Motor neuron (in vitro differentiated cells): Measurements from ENCODE around the gene HNF1B. TPM values are rescaled to one million over a fixed set of nuclear protein-coding genes. Genes with fewer than 3 reads are reported as not detected.

Experiments used
- ATAC-seq, 8 experiments: fragments of 200-7000 bp; cut with Tn5 transposase; replicated peaks in 6 of 8; 2 replicates each; pipeline ENCODE4 v1.8.0; 2021; ENCODE audit warnings: mild to moderate bottlenecking in 8 of 8, moderate library complexity in 8 of 8
- H3K27ac ChIP-seq, 2 donors: fragments of 250-450 bp; sonication (Bioruptor Pico); 2 replicates each; pipeline ENCODE4 v1.9.0; 2021; ENCODE audit warnings: antibody characterized with exemption in 2 of 2, mild to moderate bottlenecking in 2 of 2, moderate library complexity in 1 of 2
- H3K4me1 ChIP-seq, 2 donors: fragments of 250-450 bp; sonication (Bioruptor Pico); replicated peaks in 1 of 2; 2 replicates each; pipeline ENCODE4 v1.6.1; 2021; ENCODE audit warnings: antibody characterized with exemption in 2 of 2, mild to moderate bottlenecking in 2 of 2, moderate library complexity in 1 of 2
- H3K4me3 ChIP-seq, 5 donors: fragments of 250-450 bp; sonication (Bioruptor Pico); 2 replicates each; pipeline ENCODE4 v1.9.0; 2021; ENCODE audit warnings: antibody characterized with exemption in 5 of 5, mild to moderate bottlenecking in 5 of 5, moderate library complexity in 4 of 5
- WGBS, 10 experiments: fragments of 450-650 bp; shearing (Covaris generic); methylation state at CpG; one replicate each; pipeline ENCODE4 v1.0.0; 2022; 5-methylcytosine and 5-hydroxymethylcytosine counted together
- in situ Hi-C, 9 experiments: fragments of 400-800 bp; cut with MboI; loops; one replicate each; pipeline ENCODE4 v1.15.0; 2021; ENCODE audit warnings: low sequenced_read_pairs in 9 of 9, low pct_unique_long_range_greater_than_20kb in 2 of 9; ENCODE audit not compliant: unreplicated experiment in 9 of 9
- total RNA-seq, 8 experiments: library from RNA; unstranded; fragments of 300-600 nt; gene quantifications; 2 replicates each; pipeline versions ENCODE4 v1.2.3 to v1.2.4, GENCODE V29; 2022

The HNF1B gene
- total RNA-seq, 8 experiments from 2014 or later, result 0.05 to 0.66 (median 0.20) TPM; not detected in 1

- Histone ChIP-seq H3K27ac (no peak overlapping the region), H3K4me3 (no peak overlapping the region), H3K4me1 (peaks cover 10 to 38% of the 10 kb centered on the region in 2 donors)
- 0 to 100% (median 82%) methylated on average over 1 to 4 of the region's 5 CpGs; no CpG with 5 or more reads in 7 of the 10 experiments for WGBS, 10 experiments
- peak in 1 of 8 experiments; percentile 9 for ATAC-seq
- in situ Hi-C loops, result no loop called here
These were observed 19.8 kb downstream of the HNF1B start for GRCh38 chr17:37725021-37725595.

GRCh38 chr17:37720989-37721388 lies 23.9 kb downstream of the HNF1B start:
- ATAC-seq, result no peak
- Histone ChIP-seq H3K27ac (no peak overlapping the region), H3K4me3 (no peak overlapping the region), H3K4me1 (peaks cover 7 to 23% of the 10 kb centered on the region in 2 donors)
- in situ Hi-C loops, result no loop called here
- 0 to 67% (median 54%) methylated on average over 1 to 4 of the region's 4 CpGs; no CpG with 5 or more reads in 3 of the 10 experiments for WGBS, 10 experiments

- WGBS, 10 experiments, result 0 to 78% (median 50%) methylated on average over 1 to 4 of the region's 4 CpGs; no CpG with 5 or more reads in 1 of the 10 experiments
- no peak for ATAC-seq
- Histone ChIP-seq H3K4me1 (peaks cover 9 to 13% of the 10 kb centered on the region in 2 donors), H3K27ac (no peak overlapping the region), H3K4me3 (no peak overlapping the region)
- in situ Hi-C loops, result no loop called here
These were observed 25.0 kb downstream of the HNF1B start for GRCh38 chr17:37719866-37720265.

- Histone ChIP-seq H3K4me3 (no peak overlapping the region), H3K4me1 (peaks cover 9 to 16% of the 10 kb centered on the region in 2 donors), H3K27ac (no peak overlapping the region)
- 10 to 100% (median 92%) methylated on average over 1 to 2 of the region's 3 CpGs; no CpG with 5 or more reads in 5 of the 10 experiments for WGBS, 10 experiments
- no peak for ATAC-seq
- in situ Hi-C loops, result no loop called here
These were observed 26.4 kb downstream of the HNF1B start for GRCh38 chr17:37718324-37719048.

- ATAC-seq, result peak in 1 of 8 experiments; percentile 26
- Histone ChIP-seq H3K4me3 (no peak overlapping the region), H3K4me1 (peaks cover 9 to 21% of the 10 kb centered on the region in 2 donors), H3K27ac (no peak overlapping the region)
- WGBS, 10 experiments, result 0 to 100% (median 80%) methylated on average over 1 to 3 of the region's 3 CpGs; no CpG with 5 or more reads in 1 of the 10 experiments
- in situ Hi-C loops, result no loop called here
These were observed 27.1 kb downstream of the HNF1B start for GRCh38 chr17:37717627-37718323.

- no peak overlapping the region for H3K4me3 ChIP-seq
- peaks cover 19 to 32% of the 10 kb centered on the region in 2 donors for H3K4me1 ChIP-seq
- in situ Hi-C loops, result no loop called here
- H3K27ac ChIP-seq, result no peak overlapping the region
- 8 to 80% (median 53%) methylated on average over 1 to 4 of the region's 4 CpGs; no CpG with 5 or more reads in 1 of the 10 experiments for WGBS, 10 experiments
- peak in 2 of 8 experiments; percentile 19 to 37 for ATAC-seq
These were observed 30.0 kb downstream of the HNF1B start for GRCh38 chr17:37714897-37715296.

- in situ Hi-C loops, result no loop called here
- Histone ChIP-seq H3K27ac (no peak overlapping the region), H3K4me1 (peaks cover 21 to 33% of the 10 kb centered on the region in 2 donors), H3K4me3 (no peak overlapping the region)
- ATAC-seq, result no peak
- WGBS, 10 experiments, result 17 to 100% (median 68%) methylated on average over 1 of the region's 4 CpGs; no CpG with 5 or more reads in 6 of the 10 experiments
These were observed 31.2 kb downstream of the HNF1B start for GRCh38 chr17:37713624-37714023.

GRCh38 chr17:37713028-37713431 lies 31.8 kb downstream of the HNF1B start:
- no peak for ATAC-seq
- Histone ChIP-seq H3K4me1 (peaks cover 21 to 31% of the 10 kb centered on the region in 2 donors), H3K27ac (no peak overlapping the region), H3K4me3 (no peak overlapping the region)
- in situ Hi-C loops, result no loop called here
- WGBS, 10 experiments, result 18 to 82% (median 58%) methylated on average over 1 to 3 of the region's 6 CpGs

GRCh38 chr17:37711113-37711512 lies 33.7 kb downstream of the HNF1B start:
- H3K27ac ChIP-seq, result peak overlapping the region in 1 of 2 donors; percentile 52
- no peak for ATAC-seq
- H3K4me1 ChIP-seq, result peaks cover 14 to 20% of the 10 kb centered on the region in 2 donors
- in situ Hi-C loops, result no loop called here
- H3K4me3 ChIP-seq, result no peak overlapping the region
- WGBS, 10 experiments, result 0 to 100% (median 65%) methylated on average over 1 to 5 of the region's 6 CpGs; no CpG with 5 or more reads in 4 of the 10 experiments

GRCh38 chr17:37710344-37710886 lies 34.4 kb downstream of the HNF1B start:
- peak in 5 of 8 experiments; percentile 93 to 98 (median 96) for ATAC-seq
- in situ Hi-C loops, result no loop called here

GRCh38 chr17:37708616-37709212 lies 36.1 kb downstream of the HNF1B start:
- H3K27ac ChIP-seq, result no peak overlapping the region
- no peak overlapping the region for H3K4me3 ChIP-seq
- in situ Hi-C loops, result no loop called here
- H3K4me1 ChIP-seq, result peaks cover 12 to 20% of the 10 kb centered on the region in 2 donors
- peak in 6 of 8 experiments; percentile 15 to 35 (median 23) for ATAC-seq
- 0 to 100% (median 68%) methylated on average over 1 to 5 of the region's 8 CpGs; no CpG with 5 or more reads in 2 of the 10 experiments for WGBS, 10 experiments

More at GRCh38 chr17:37710344-37710886, 34.4 kb downstream of the HNF1B start:
- no peak overlapping the region for H3K4me3 ChIP-seq
- peak overlapping the region in 1 of 2 donors; percentile 66 for H3K27ac ChIP-seq
- peaks cover 14 to 20% of the 10 kb centered on the region in 2 donors for H3K4me1 ChIP-seq
- 47 to 93% (median 65%) methylated on average over 2 to 8 of the region's 9 CpGs for WGBS, 10 experiments

GRCh38 chr17:37708008-37708615 lies 36.7 kb downstream of the HNF1B start:
- WGBS, 10 experiments, result 6 to 100% (median 95%) methylated on average over 1 to 7 of the region's 7 CpGs; no CpG with 5 or more reads in 3 of the 10 experiments
- no peak overlapping the region for H3K4me3 ChIP-seq
- ATAC-seq, result no peak
- H3K27ac ChIP-seq, result no peak overlapping the region
- peaks cover 12 to 15% of the 10 kb centered on the region in 2 donors for H3K4me1 ChIP-seq
- in situ Hi-C loops, result no loop called here
